HepG2 (cell line): ENCODE results near the gene ADGRB3. TPM values are rescaled to one million over a fixed set of nuclear protein-coding genes. Genes with fewer than 3 reads are reported as not detected.

ENCODE experiments used
- ATAC-seq: fragments of 200-7000 bp; cut with Tn5 transposase; 3 replicates; pipeline ENCODE4 v1.9.1; 2020; ENCODE audit warnings: mild to moderate bottlenecking, moderate library complexity
- BruUV-seq: library from RNA; stranded (reverse); fragments of 400-500 nt; replicated peaks from 2 replicates; lab custom pipeline; 2021; lab: Mats Ljungman, UMichigan
- CTCF ChIA-PET: fragments of 300-600 bp; formaldehyde crosslinking; extraction: SDS; loops from one replicate; lab custom pipeline; 2021; ENCODE audit warnings: low total read pairs, inconsistent platforms, low intra/inter-chr PET ratio; lab: Yijun Ruan, JAX
- POLR2A ChIA-PET: fragments of 350-600 bp; sonication (Branson Sonifier 250); formaldehyde crosslinking; loops from one replicate; lab custom pipeline; 2020; ENCODE audit warnings: antibody characterized with exemption, inconsistent platforms; lab: Yijun Ruan, JAX
- DNase-seq: peaks from one replicate; pipeline ENCODE4 v3.0.0-alpha.2; 2015; ENCODE audit warnings: low spot score
- FAIRE-seq: peaks from 3 replicates; lab custom pipeline; 2011; peaks lifted over from hg19 to GRCh38; lab: Jason Lieb, UNC
- H2AFZ ChIP-seq: one replicate; pipeline ENCODE4 v1.6.1; 2011; ENCODE audit warnings: low read length, inconsistent platforms
- H3K27ac ChIP-seq: fragments of 300-600 bp; 3 replicates; pipeline ENCODE4 v1.8.0; 2011; ENCODE audit warnings: mixed run types, mild to moderate bottlenecking, mixed read lengths, low read length, inconsistent platforms; ENCODE audit not compliant: insufficient read depth; ENCODE audit errors: extremely low read length
- H3K27me3 ChIP-seq, 2 experiments: fragments of 200-600 bp in 1 of 2; 2 replicates in 1 of 2; 3 replicates in 1 of 2; pipeline versions ENCODE4 v1.6.0 to v1.8.0; 2011; ENCODE audit warnings: low read length in 2 of 2, mild to moderate bottlenecking in 2 of 2, moderate library complexity in 2 of 2, inconsistent platforms in 1 of 2; ENCODE audit not compliant: insufficient read depth in 2 of 2, control insufficient read depth in 1 of 2
- H3K36me3 ChIP-seq, 2 experiments: fragments of 200-600 bp in 1 of 2; replicated peaks in 1 of 2; 2 replicates in 1 of 2; 3 replicates in 1 of 2; pipeline versions ENCODE4 v1.5.1 to v1.8.0; 2011; ENCODE audit warnings: low read length in 2 of 2, inconsistent platforms in 1 of 2; ENCODE audit not compliant: insufficient read depth in 2 of 2, control insufficient read depth in 1 of 2
- H3K4me1 ChIP-seq: 2 replicates; pipeline ENCODE4 v1.5.1; 2012; ENCODE audit warnings: low read length, inconsistent platforms; ENCODE audit not compliant: insufficient read depth
- H3K4me2 ChIP-seq: 2 replicates; pipeline ENCODE4 v1.6.0; 2011; ENCODE audit warnings: low read depth, low read length, inconsistent platforms
- H3K4me3 ChIP-seq, 3 experiments: fragments of 200-600 bp in 1 of 3; sonication (generic), shearing (Covaris generic) in 1 of 3; replicated peaks in 1 of 3; 2 replicates each; pipeline ENCODE4 v1.5.1; 2011 to 2016; ENCODE audit warnings: low read length in 3 of 3, inconsistent platforms in 2 of 3, low read depth in 2 of 3, mild to moderate bottlenecking in 2 of 3, control low read depth in 1 of 3, mixed read lengths in 1 of 3; ENCODE audit not compliant: insufficient read depth in 1 of 3
- H3K79me2 ChIP-seq: one replicate; pipeline ENCODE4 v1.6.1; 2011; ENCODE audit warnings: low read length, inconsistent platforms; ENCODE audit not compliant: insufficient read depth
- H3K9ac ChIP-seq: 2 replicates; pipeline ENCODE4 v1.6.0; 2011; ENCODE audit warnings: mild to moderate bottlenecking, low read depth, low read length, inconsistent platforms; ENCODE audit not compliant: insufficient read depth
- H3K9me3 ChIP-seq: 2 replicates; pipeline ENCODE4 v1.5.1; 2012; ENCODE audit warnings: mild to moderate bottlenecking, low read length
- H4K20me1 ChIP-seq: 2 replicates; pipeline ENCODE4 v1.6.0; 2011; ENCODE audit warnings: inconsistent platforms, mild to moderate bottlenecking, low read length, moderate library complexity; ENCODE audit not compliant: insufficient read depth
- KLF9 ChIP-seq: IDR thresholded peaks from 2 replicates; pipeline ENCODE4 v1.6.1; 2016; ENCODE audit warnings: low read depth
- RFXANK ChIP-seq: IDR thresholded peaks from 2 replicates; pipeline ENCODE4 v1.6.1; 2016
- XRCC5 ChIP-seq: fragments of 200-400 bp; formaldehyde crosslinking; optimal IDR thresholded peaks from 2 replicates; pipeline ENCODE3; 2017; ENCODE audit warnings: mild to moderate bottlenecking, low read length
- ZFP37 ChIP-seq: sonication (generic); formaldehyde crosslinking; IDR thresholded peaks from 2 replicates; pipeline ENCODE4 v1.4.0; 2020; ENCODE audit warnings: missing genetic modification reagents, borderline replicate concordance
- WGBS: methylation state at CpG from one replicate; pipeline ENCODE4 v1.1.6; 2017; ENCODE audit warnings: low lambda C conversion rate; 5-methylcytosine and 5-hydroxymethylcytosine counted together
- in situ Hi-C: cut with HindIII; loops from 2 replicates; pipeline ENCODE4 v1.10.0; 2017; ENCODE audit warnings: low pct_unique_long_range_greater_than_20kb; ENCODE audit not compliant: extremely low pct_ligation_motif_present
- intact Hi-C: fragments of 100-400 bp; cut with micrococcal nuclease; formaldehyde crosslinking; loops from one replicate; pipeline ENCODE4 v1.10.0; 2022; ENCODE audit not compliant: unreplicated experiment
- polyA plus RNA-seq, 8 experiments: library from polyadenylated mRNA; depleted of rRNA in 3 of 8; stranded (reverse) in 7 of 8; unstranded in 1 of 8; fragments of >200 nt; fragmentation: Illumina TruSeq in 4 of 8; extraction: Trizol in 4 of 8; gene quantifications; 2 replicates each; pipeline versions ENCODE4 v1.2.1 to v1.2.3, GENCODE V29; 2011 to 2016; ENCODE audit warnings: low read depth in 4 of 8, missing spikeins in 1 of 8, mixed read lengths in 1 of 8; ENCODE audit not compliant: insufficient read depth in 1 of 8
- total RNA-seq, 5 experiments: library from RNA; depleted of rRNA; stranded (reverse); fragments of >200 nt; fragmentation: Illumina TruSeq; extraction: Trizol; gene quantifications; 2 replicates each; pipeline ENCODE4 v1.2.3, GENCODE V29; 2016; ENCODE audit warnings: low read depth in 1 of 5
- TF ChIP-seq, protein P1 (sequence below), 2 experiments: sonication (generic) in 1 of 2; formaldehyde crosslinking in 1 of 2; IDR thresholded peaks; 2 replicates each; pipeline versions ENCODE4 v1.4.0 to v1.6.1; 2016 to 2020; ENCODE audit warnings: borderline replicate concordance in 1 of 2, low read depth in 1 of 2, mild to moderate bottlenecking in 1 of 2, missing genetic modification reagents in 1 of 2
- TF ChIP-seq, protein P2 (sequence below): sonication (generic); formaldehyde crosslinking; IDR thresholded peaks from 2 replicates; pipeline ENCODE4 v1.5.0; 2020; ENCODE audit warnings: mild to moderate bottlenecking, missing genetic modification reagents

Gene ADGRB3
- total and polyA plus RNA-seq, 2 of the 13 experiments (the other 11 are each of a cell fraction or from before 2014, with no cell fraction given): not detected

DNA sequence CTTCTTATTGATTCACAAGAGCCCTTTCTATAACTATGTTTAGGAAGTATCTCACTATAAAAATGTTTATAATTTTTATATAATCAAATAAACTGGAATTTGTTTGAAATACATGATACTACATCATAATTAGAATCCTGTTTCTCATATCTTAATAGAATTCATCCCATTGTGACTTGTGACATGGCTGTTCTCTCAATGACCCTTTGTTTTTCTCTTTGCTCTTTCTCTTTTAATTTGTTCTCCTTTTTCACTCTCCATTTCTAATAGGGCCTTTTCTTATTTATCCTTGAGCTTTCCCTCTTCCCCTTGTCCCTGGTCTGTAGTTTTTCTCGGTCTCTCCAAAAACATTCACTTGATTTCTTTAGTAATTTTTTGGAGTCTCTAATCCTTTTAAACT, 111.3 kb downstream of the ADGRB3 start:
- Histone ChIP-seq H3K4me3 (no peak overlapping the region), H2AFZ (no peak overlapping the region), H3K4me1 (no peaks in the 10 kb centered on the region), H3K4me2 (no peak overlapping the region), H3K9ac (no peak overlapping the region), H3K36me3 (no peaks in the 10 kb centered on the region), H3K9me3 (no peaks in the 10 kb centered on the region), H3K27ac (no peak overlapping the region), H3K27me3 (no peaks in the 10 kb centered on the region), H3K79me2 (no peaks in the 10 kb centered on the region), H4K20me1 (no peaks in the 10 kb centered on the region)
- ChIA-PET POLR2A (no interaction called here), CTCF (no interaction called here)
- ATAC-seq (no peak), FAIRE-seq (no peak), DNase-seq (no peak)
- in situ Hi-C loops: no loop called here
- intact Hi-C loops: no loop called here
- TF ChIP-seq, protein P1, sequence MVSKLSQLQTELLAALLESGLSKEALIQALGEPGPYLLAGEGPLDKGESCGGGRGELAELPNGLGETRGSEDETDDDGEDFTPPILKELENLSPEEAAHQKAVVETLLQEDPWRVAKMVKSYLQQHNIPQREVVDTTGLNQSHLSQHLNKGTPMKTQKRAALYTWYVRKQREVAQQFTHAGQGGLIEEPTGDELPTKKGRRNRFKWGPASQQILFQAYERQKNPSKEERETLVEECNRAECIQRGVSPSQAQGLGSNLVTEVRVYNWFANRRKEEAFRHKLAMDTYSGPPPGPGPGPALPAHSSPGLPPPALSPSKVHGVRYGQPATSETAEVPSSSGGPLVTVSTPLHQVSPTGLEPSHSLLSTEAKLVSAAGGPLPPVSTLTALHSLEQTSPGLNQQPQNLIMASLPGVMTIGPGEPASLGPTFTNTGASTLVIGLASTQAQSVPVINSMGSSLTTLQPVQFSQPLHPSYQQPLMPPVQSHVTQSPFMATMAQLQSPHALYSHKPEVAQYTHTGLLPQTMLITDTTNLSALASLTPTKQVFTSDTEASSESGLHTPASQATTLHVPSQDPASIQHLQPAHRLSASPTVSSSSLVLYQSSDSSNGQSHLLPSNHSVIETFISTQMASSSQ (IDR thresholded peaks at IDR 0.05; ENCODE audit: low read depth): no peak
- TF ChIP-seq, protein P1 (CRISPR knock-in tag; IDR thresholded peaks at IDR 0.05; ENCODE audit: borderline replicate concordance): no peak
- TF ChIP-seq ZFP37: no peak
- TF ChIP-seq RFXANK (CRISPR knock-in tag): no peak
- TF ChIP-seq XRCC5: no peak
- no peak for TF ChIP-seq KLF9 (CRISPR knock-in tag)
- TF ChIP-seq, protein P2, sequence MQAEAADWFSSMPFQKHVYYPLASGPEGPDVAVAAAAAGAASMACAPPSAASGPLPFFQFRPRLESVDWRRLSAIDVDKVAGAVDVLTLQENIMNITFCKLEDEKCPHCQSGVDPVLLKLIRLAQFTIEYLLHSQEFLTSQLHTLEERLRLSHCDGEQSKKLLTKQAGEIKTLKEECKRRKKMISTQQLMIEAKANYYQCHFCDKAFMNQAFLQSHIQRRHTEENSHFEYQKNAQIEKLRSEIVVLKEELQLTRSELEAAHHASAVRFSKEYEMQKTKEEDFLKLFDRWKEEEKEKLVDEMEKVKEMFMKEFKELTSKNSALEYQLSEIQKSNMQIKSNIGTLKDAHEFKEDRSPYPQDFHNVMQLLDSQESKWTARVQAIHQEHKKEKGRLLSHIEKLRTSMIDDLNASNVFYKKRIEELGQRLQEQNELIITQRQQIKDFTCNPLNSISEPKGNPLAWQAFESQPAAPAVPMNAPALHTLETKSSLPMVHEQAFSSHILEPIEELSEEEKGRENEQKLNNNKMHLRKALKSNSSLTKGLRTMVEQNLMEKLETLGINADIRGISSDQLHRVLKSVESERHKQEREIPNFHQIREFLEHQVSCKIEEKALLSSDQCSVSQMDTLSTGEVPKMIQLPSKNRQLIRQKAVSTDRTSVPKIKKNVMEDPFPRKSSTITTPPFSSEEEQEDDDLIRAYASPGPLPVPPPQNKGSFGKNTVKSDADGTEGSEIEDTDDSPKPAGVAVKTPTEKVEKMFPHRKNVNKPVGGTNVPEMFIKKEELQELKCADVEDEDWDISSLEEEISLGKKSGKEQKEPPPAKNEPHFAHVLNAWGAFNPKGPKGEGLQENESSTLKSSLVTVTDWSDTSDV: no peak
- 3% methylated on average over 1 of the region's 1 CpG for WGBS
- BruUV-seq: no TSS peak
